Measurements from ENCODE around the gene MAST4.

MAST4 gene

DNA sequence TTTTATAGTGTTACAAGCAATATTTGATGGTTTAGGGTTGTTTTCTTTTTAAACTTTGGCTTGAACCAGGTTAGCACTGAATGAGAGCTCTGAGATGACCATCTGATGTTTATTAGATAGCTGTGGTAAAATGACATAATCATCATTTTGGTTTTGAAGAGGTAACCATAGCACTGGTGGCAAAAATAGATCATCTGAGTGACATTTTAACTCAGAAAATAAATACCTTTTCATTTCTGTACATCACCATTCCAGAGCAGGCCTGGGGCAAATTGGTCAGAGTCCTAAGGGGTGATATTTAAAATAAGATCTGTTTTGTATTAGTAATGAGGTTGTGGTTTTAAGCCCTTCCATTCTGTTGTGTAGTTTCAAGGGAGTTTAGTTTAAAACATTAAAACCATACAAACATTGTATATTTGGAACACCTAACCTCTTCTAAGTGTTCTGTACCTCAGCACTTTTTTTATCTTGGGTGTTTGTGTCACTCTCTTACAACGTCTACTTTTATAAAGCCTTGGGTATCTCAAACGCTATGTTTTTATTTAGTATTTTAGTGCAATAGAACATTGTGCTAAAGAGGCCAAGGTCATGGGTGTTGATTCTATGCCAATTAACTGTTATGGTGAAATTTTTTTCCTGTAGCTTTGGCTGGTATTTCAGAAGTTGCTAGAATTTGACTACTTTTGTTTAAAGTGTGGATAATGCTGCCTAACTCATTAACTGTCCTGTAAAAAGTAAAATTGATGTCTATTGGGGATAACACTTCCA lies 434.3 kb downstream of the MAST4 start:
- DNase-seq: no peak

GRCh38 chr5:67031057-67031443 lies 434.9 kb downstream of the MAST4 start:
- DNase-seq: no peak

DNA sequence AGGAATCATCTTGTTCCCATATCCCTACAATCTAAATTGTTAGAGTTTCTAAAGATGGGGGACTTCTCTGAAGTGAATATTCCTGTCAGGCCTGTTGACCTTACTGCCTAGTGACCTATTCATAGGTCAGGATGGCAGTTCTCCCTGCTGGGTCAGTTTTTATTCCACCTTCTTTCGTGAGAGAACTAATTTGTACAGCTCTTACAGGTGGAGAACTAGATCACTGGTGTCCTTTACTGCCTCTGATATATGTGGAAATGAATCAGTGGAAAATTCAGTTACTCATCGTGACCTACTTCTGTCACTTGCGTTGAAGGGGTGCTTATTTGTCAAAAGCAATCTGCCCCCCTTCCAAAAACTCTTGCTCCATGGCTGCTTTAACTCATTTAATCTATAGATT lies 435.5 kb downstream of the MAST4 start:
- no peak for DNase-seq

- no peak for DNase-seq
Observed at GRCh38 chr5:67032921-67033664, 436.9 kb downstream of the MAST4 start.

GRCh38 chr5:67033880-67034651 lies 437.9 kb downstream of the MAST4 start:
- DNase-seq: no peak

- DNase-seq: no peak
Observed at GRCh38 chr5:67035098-67035740, 439.0 kb downstream of the MAST4 start.

DNA sequence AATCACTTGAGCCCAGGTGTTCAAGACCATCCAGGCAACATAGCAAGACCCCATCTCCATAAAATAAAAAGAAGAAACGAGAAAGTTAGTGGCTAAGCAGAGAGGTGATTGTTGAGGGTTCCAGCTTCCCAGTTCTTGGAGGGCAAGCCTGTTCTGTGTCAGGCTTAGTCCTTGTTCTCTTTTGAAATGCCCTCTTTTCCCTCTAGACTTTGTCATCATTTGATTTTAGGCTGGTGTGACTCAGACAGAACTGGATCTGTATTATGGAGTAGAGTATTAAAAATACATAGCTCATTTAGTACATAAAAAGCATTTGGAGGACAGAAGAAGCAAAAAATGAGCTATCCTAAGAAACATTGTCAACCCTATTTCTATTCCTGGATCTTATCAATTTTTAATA lies 441.0 kb downstream of the MAST4 start:
- DNase-seq: no peak

- DNase-seq: no peak
Observed at GRCh38 chr5:67038817-67039603, 442.8 kb downstream of the MAST4 start.

- DNase-seq: no peak
Observed at GRCh38 chr5:67042176-67043003, 446.2 kb downstream of the MAST4 start.

GRCh38 chr5:67043796-67044511 lies 447.8 kb downstream of the MAST4 start:
- DNase-seq: no peak

DNA sequence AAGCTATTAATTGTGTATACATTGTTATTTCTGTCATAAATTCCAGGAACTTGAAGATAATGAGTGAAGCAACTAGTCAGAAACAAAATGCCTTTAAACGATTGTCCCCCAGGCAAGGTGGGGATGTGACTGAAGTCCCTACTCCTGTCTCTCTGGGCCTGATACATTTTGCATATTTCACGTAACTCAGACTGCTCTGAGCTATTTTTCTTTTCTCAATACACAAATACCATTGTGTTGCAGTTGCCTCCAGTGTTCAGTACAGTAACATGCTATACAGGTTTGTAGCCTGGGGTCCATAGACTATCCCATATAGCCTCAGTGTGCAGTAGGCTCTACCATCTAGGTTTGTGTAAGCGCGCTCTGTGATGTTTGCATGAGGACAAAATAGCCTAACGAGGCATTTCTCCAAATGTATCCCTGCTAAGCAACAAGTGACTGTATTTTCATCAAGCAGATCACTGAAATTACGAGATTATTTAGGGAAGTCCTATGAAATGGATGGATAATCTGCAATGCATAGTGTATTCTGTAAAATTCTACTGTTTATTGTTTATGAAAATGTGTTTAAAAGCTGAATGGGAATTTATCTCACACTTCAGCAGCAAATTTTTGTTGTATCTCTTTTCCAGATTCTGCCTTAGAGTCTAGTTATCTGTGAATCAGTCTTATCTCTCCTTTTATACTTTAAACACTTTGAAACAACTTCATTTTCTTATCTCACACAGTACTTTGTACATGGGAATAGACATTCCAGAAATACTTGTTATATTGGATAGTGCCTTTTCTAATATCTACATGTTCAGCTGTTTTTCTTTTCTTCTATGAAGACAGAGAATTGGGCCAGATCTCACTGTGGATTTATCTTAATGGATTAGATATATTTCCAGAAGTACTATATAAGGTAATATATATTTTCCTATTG lies 449.9 kb downstream of the MAST4 start:
- no peak for DNase-seq

- no peak for DNase-seq
Observed at GRCh38 chr5:67047160-67047559, 451.0 kb downstream of the MAST4 start.

GRCh38 chr5:67047616-67048015 lies 451.4 kb downstream of the MAST4 start:
- no peak for DNase-seq

DNA sequence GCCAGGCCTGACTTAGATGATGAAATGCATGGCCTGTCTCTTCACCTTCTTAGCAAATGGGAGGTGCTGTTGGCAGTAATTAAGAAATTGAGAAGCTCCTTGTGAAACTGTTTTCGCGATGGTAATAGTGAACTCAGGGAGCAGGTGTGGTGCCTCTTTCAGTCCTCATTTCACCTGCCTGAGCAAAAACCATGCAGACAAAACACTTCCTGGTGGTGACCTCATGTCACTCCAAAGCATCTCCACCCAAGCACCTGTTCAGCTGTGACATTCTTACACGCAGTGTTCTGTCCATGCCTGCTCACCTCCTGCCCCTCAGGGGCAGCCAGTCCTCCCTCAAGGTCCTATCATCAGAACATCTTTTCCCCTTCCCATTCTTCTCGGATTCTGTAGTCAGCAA lies 453.9 kb downstream of the MAST4 start:
- no peak for DNase-seq

GRCh38 chr5:67050635-67051034 lies 454.4 kb downstream of the MAST4 start:
- no peak for DNase-seq

GRCh38 chr5:67051164-67051563 lies 455.0 kb downstream of the MAST4 start:
- no peak for DNase-seq

DNA sequence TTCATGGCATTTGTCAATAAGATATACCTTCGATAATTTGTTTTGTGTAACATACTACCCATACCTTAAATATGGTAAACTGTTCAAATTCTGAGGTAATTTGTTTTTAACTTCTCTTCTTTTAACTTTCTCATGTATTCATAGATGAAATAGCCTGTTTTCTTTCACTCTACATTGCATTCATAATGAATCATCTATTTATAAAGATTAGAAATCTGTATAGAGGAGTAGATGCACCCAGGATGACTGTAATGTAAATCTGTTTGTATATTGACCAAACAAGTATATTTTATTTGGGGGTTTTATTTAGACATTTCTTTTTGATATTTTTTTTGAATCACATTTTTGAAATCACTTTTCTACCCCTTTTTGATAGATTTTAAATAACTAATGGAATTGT lies 455.8 kb downstream of the MAST4 start:
- no peak for DNase-seq

GRCh38 chr5:67053229-67053628 lies 457.0 kb downstream of the MAST4 start:
- no peak for DNase-seq

GRCh38 chr5:67058998-67059743 lies 463.0 kb downstream of the MAST4 start:
- DNase-seq: no peak
